Sigmoid colon (tissue), 7 donors: ENCODE data around the gene CUL4B. TPM values are rescaled to one million over a fixed set of nuclear protein-coding genes. Genes with fewer than 3 reads are reported as not detected.

Source experiments
- DNase-seq: peaks from one replicate; pipeline ENCODE4 v3.0.0-alpha.2; 2019
- H3K27ac ChIP-seq, 4 donors: fragments of 200-600 bp; sonication (generic); one replicate each; pipeline ENCODE4 v1.5.1; 2016 to 2019; ENCODE audit warnings: mild to moderate bottlenecking in 1 of 4
- H3K27me3 ChIP-seq, 3 donors: fragments of 200-600 bp; sonication (generic); one replicate each; pipeline ENCODE4 v1.5.1; 2019; ENCODE audit warnings: mild to moderate bottlenecking in 1 of 3
- H3K36me3 ChIP-seq, 4 donors: fragments of 200-600 bp; sonication (generic); one replicate each; pipeline ENCODE4 v1.5.1; 2016 to 2019
- H3K4me1 ChIP-seq, 4 donors: fragments of 200-600 bp; sonication (generic); one replicate each; pipeline ENCODE4 v1.5.1; 2017 to 2019
- H3K4me3 ChIP-seq, 4 donors: fragments of 200-600 bp; sonication (generic); one replicate each; pipeline ENCODE4 v1.5.1; 2017 to 2019; ENCODE audit warnings: mild to moderate bottlenecking in 2 of 4, moderate library complexity in 1 of 4
- H3K9me3 ChIP-seq, 4 donors: fragments of 200-600 bp in 3 of 4; sonication (generic) in 3 of 4; one replicate each; pipeline versions ENCODE4 v1.5.1 to v1.6.1; 2013 to 2019
- CTCF ChIP-seq, 4 experiments: fragments of 450-650 bp in 3 of 4; fragments of 200-600 bp in 1 of 4; IDR thresholded peaks; one replicate each; pipeline ENCODE4 v1.5.1; 2016 to 2019; ENCODE audit warnings: antibody characterized with exemption in 4 of 4, mild to moderate bottlenecking in 3 of 4, moderate library complexity in 2 of 4
- EP300 ChIP-seq, 4 donors: sonication (generic); formaldehyde crosslinking; IDR thresholded peaks; one replicate each; pipeline ENCODE4 v1.6.1; 2017; ENCODE audit warnings: antibody characterized with exemption in 4 of 4
- POLR2A ChIP-seq, 2 donors: fragments of 450-650 bp; IDR thresholded peaks; one replicate each; pipeline ENCODE4 v1.6.1; 2016; ENCODE audit warnings: antibody characterized with exemption in 2 of 2, mild to moderate bottlenecking in 2 of 2, moderate library complexity in 2 of 2
- POLR2AphosphoS5 ChIP-seq, 4 donors: sonication (generic); formaldehyde crosslinking; IDR thresholded peaks; one replicate each; pipeline ENCODE4 v1.6.1; 2017; ENCODE audit warnings: antibody characterized with exemption in 4 of 4
- WGBS, 2 donors: extraction: QIAGEN DNeasy Blood & Tissue Kit; methylation state at CpG; one replicate each; pipeline ENCODE4 v1.1.7; 2013; 5-methylcytosine and 5-hydroxymethylcytosine counted together
- intact Hi-C: fragments of 100-400 bp; cut with DNase I; formaldehyde crosslinking; loops from one replicate; pipeline ENCODE4 v1.15.1; 2023
- polyA plus RNA-seq, 3 donors: library from polyadenylated mRNA; stranded (reverse); fragments of 200-250 nt; gene quantifications; one replicate each; pipeline ENCODE4 v1.2.3, GENCODE V29; 2013
- total RNA-seq, 4 donors: library from RNA; depleted of rRNA; stranded (reverse); fragments of >200 nt; gene quantifications; one replicate each; pipeline ENCODE4 v1.1.0, GENCODE V29; 2016
- donor health status: healthy with polysubstance abuse.
- donor health status: Bipolar disorder and iron deficiency.
- donor health status: healthy.

CUL4B gene
- total and polyA plus RNA-seq, 7 donors, result 13.8 to 62.0 (median 46.2) TPM

DNA sequence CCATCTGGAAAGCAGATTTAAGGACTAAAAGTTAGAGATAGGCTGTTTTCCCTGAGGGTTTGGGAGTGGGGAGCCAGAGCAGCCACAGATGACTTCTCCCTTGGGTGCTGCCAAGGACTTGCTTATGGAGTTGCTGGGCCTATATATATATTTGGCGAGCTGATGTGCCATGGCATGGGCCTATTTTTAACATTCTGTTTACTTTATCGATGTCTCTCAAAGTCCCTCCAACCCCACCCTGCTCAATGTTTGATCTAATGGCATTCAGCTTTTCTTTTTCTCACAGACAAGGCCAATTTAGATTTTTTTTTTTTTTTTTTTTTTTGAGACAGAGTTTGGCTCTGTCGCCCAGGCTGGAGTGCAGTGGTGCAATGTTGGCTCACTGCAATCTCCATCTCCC, 6.1 kb upstream of the CUL4B start:
- H3K4me1 ChIP-seq, result peaks cover 0 to 10% (median 5%) of the 10 kb centered on the region in 4 donors
- no peaks in the 10 kb centered on the region for H3K36me3 ChIP-seq
- 63 to 91% methylated on average over 3 of the region's 3 CpGs for WGBS, 2 donors
- intact Hi-C loops, result no loop called here
- TF ChIP-seq POLR2A (IDR thresholded peaks at IDR 0.05) (no peak), CTCF (IDR thresholded peaks at IDR 0.05) (no peak), POLR2AphosphoS5 (IDR thresholded peaks at IDR 0.05) (no peak), EP300 (IDR thresholded peaks at IDR 0.05) (no peak)
- no peaks in the 10 kb centered on the region for H3K27me3 ChIP-seq
- no peak overlapping the region for H3K27ac ChIP-seq
- no peaks in the 10 kb centered on the region for H3K9me3 ChIP-seq
- H3K4me3 ChIP-seq, result no peak overlapping the region
- DNase-seq, result no peak

GRCh38 chrX:120564925-120565324, 4.2 kb upstream of the CUL4B start:
- TF ChIP-seq POLR2A (IDR thresholded peaks at IDR 0.05), result no peak
- no peak for TF ChIP-seq POLR2AphosphoS5 (IDR thresholded peaks at IDR 0.05)
- no peak for TF ChIP-seq EP300 (IDR thresholded peaks at IDR 0.05)
- TF ChIP-seq CTCF (IDR thresholded peaks at IDR 0.05), result no peak
- Histone ChIP-seq H3K27ac (no peak overlapping the region), H3K9me3 (no peaks in the 10 kb centered on the region), H3K4me3 (no peak overlapping the region), H3K36me3 (no peaks in the 10 kb centered on the region), H3K27me3 (no peaks in the 10 kb centered on the region), H3K4me1 (peaks cover 0 to 10% (median 5%) of the 10 kb centered on the region in 4 donors)
- intact Hi-C loops, result no loop called here
- no peak for DNase-seq
- 81 to 96% methylated on average over 1 of the region's 1 CpG for WGBS, 2 donors

- Histone ChIP-seq H3K27ac (peak overlapping the region; percentile 95 to 98 (median 96)), H3K36me3 (no peaks in the 10 kb centered on the region), H3K27me3 (no peaks in the 10 kb centered on the region), H3K4me1 (peaks cover 0 to 23% (median 5%) of the 10 kb centered on the region in 4 donors), H3K9me3 (no peaks in the 10 kb centered on the region), H3K4me3 (no peak overlapping the region)
- DNase-seq, result no peak
- 74 to 80% methylated on average over 2 of the region's 2 CpGs for WGBS, 2 donors
- TF ChIP-seq EP300 (IDR thresholded peaks at IDR 0.05), result no peak
- no peak for TF ChIP-seq POLR2A (IDR thresholded peaks at IDR 0.05)
- no peak for TF ChIP-seq CTCF (IDR thresholded peaks at IDR 0.05)
- TF ChIP-seq POLR2AphosphoS5 (IDR thresholded peaks at IDR 0.05), result no peak
- intact Hi-C loops, result no loop called here
Observed at GRCh38 chrX:120562569-120562926, 1.8 kb upstream of the CUL4B start.

DNA sequence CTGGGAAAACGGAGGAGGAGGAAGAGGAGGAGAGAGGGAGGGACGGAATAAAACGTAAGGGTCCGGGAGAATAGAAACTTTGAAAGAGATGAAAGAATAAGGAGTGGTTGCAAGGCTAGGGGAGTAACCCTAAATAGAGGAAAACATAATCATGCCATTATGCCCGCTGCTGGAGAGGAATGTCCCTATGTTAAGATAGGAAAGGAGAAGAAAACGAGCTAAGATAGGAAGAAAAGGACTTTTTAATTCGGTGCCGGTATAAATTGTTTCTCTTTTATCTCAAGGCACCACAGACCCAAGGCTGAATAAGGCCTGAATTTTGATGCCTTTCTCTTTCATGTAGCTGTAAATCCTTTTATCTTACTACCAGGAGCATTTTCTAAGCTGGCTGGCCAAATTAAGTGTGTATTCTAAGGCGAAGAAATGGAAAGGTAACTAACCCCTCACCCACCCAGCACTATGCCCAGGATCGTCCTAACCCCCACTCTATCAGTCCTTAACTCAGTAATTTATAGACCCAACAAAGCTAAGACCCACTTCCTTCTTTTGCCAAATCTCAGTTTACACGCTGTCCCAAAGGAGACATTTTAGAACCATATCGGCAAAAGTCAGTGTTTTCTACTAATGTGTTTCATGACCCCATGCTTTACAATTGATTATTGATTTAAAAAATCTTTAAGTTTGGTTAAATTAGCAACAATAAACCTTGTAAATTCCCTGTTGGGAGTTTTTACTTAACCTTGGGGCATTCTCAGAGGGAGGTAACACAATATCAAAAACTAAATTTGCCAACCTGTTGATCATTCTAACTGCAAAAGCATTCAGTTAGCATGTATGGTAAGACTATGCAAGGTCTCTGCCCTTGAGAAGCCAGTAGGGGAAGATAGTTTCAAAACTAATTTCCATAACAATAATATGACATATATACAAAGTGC, 1.1 kb upstream of the CUL4B start:
- H3K36me3 ChIP-seq, result no peaks in the 10 kb centered on the region
- H3K9me3 ChIP-seq, result no peaks in the 10 kb centered on the region
- peaks cover 0 to 26% (median 5%) of the 10 kb centered on the region in 4 donors for H3K4me1 ChIP-seq
- H3K27ac ChIP-seq, result peak overlapping the region; percentile 95 to 98 (median 96)
- intact Hi-C loops, result loop anchor here (2.0 kb wide), 1 partner anchor 43 kb away; the partner anchor contains the start of gene MCTS1
- H3K27me3 ChIP-seq, result no peaks in the 10 kb centered on the region
- WGBS, 2 donors, result 6 to 10% methylated on average over 12 of the region's 12 CpGs
- TF ChIP-seq CTCF (IDR thresholded peaks at IDR 0.05) (no peak), EP300 (IDR thresholded peaks at IDR 0.05) (no peak), POLR2A (IDR thresholded peaks at IDR 0.05) (peak in 1 of 2 donors; percentile 9), POLR2AphosphoS5 (IDR thresholded peaks at IDR 0.05) (peak; percentile 40 to 78 (median 54))
- no peak for DNase-seq
- peak overlapping the region; percentile 60 to 65 (median 62) for H3K4me3 ChIP-seq
